ENCODE data around the gene RAPGEF4.

The RAPGEF4 gene

DNA sequence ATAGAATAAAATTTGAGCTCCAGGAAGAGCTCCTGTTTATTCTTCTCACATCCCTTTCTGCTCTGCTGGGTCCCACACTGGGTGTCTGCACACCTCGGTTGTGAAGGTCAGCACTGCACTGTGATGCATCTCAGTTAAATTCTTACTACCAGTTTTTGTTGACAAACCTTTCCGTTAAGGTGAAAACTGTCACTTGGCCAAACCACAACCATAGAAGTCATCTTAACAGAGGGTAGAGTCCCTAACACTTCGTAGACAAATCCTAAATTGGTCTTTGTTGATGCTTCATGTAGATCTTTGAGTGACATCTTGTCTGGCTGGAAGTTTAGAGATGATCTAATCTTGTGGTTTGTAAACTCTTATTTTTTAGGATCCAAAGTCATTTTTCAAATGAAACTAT is 172.6 kb downstream of the RAPGEF4 start:
- Mint-ChIP-seq H3K4me1 (peaks cover 19% of the 10 kb centered on the region), H3K36me3 (no peaks in the 10 kb centered on the region), H3K27ac (no peak overlapping the region), H3K27me3 (no peaks in the 10 kb centered on the region), H3K4me3 (no peak overlapping the region), H3K9me3 (no peaks in the 10 kb centered on the region)

DNA sequence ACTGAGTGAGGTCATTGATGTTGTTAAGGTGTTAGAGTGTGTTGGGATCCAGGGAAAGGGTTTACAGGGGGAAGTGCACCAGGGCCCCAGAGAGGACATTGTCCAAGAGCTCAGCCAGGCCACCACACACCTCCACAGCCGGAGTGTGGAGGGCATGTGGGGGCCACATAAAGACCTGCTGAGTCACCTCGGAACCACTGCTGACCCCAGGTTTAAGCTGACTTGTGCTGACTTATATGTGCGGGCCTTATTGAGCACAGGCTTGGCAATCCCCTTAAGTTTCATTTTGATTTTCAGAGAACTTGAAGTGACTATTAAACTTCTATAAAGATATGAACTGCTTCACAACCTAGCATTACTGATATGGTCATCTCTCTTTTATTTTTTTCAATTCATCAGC is 173.8 kb downstream of the RAPGEF4 start:
- Mint-ChIP-seq H3K4me1 (peaks cover 27% of the 10 kb centered on the region), H3K36me3 (no peaks in the 10 kb centered on the region), H3K27ac (no peak overlapping the region), H3K27me3 (no peaks in the 10 kb centered on the region), H3K4me3 (no peak overlapping the region), H3K9me3 (no peaks in the 10 kb centered on the region)

DNA sequence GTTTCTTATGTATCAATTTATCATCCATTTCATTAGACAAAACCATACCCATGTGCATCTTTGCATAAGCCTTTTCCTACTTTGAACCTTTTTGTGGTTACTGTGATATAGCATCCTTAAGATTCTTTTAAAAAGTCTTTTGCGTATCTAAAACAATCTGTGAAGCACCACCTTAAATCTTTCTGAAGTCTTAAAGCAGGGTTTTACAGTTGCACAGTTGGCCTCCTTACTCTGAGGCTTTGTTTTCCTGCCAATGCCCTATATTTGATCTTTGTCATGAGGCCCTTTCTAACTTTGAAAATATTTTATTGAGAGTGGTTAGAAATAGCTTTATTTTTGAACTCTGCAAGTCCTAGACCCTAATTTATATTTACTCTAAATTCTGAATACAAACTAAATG is 176.6 kb downstream of the RAPGEF4 start:
- Mint-ChIP-seq H3K27me3 (no peaks in the 10 kb centered on the region), H3K9me3 (no peaks in the 10 kb centered on the region), H3K27ac (no peak overlapping the region), H3K4me1 (peaks cover 30% of the 10 kb centered on the region), H3K4me3 (no peak overlapping the region), H3K36me3 (no peaks in the 10 kb centered on the region)

DNA sequence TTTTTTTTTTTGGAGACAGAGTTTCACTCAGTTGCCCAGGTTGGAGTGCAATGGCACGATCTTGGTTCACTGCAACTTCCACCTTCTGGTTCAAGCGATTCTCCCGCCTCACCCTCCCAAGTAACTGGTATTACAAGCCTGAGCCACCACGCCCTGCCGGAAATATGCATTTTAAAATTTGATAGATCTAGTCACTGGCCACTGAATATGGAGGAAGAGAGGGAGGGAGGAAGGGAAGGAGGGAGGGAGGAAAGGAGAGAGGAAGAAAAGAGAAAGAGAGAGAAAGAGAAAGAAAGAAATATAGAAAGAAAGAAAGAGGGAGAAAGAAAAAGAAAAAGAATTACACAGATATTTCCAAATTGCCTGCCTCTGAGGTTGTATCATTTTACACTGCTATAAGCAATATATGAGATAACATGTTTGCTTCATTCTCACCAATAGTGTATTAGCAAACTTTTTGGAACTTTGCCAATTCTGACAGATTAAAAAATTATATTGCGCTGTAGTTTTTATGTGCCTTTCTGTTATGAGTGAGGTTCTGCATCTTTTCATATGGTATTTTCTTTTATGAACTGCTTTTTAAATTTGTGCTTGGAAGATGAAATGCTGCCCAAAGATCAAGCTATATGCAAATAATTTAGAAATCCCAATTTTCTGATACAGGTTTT is 178.8 kb downstream of the RAPGEF4 start:
- Mint-ChIP-seq H3K36me3 (peaks cover 2% of the 10 kb centered on the region), H3K27ac (no peak overlapping the region), H3K4me3 (no peak overlapping the region), H3K27me3 (no peaks in the 10 kb centered on the region), H3K9me3 (no peaks in the 10 kb centered on the region), H3K4me1 (peaks cover 30% of the 10 kb centered on the region)

DNA sequence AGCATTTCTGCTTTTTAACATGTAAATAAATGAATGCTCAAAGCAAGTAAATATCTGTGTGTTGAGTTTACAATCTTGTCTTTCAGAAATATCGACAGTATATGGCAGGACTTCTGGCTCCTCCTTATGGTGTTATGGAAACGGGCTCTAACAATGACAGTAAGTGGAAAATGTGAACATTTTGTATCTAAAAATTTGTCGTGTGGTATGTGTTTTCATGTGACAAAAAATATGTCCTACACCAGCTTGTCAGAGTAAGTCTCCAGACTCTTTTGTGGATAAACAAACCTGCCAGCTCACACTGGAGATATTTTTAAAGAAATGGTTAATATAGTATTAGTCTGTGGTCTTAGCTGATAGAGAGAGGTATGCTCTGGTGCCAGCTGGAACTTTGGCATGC is 182.1 kb downstream of the RAPGEF4 start:
- Mint-ChIP-seq H3K4me1 (peaks cover 17% of the 10 kb centered on the region), H3K27ac (no peak overlapping the region), H3K9me3 (no peaks in the 10 kb centered on the region), H3K36me3 (peaks cover 2% of the 10 kb centered on the region), H3K27me3 (peaks cover 1% of the 10 kb centered on the region), H3K4me3 (no peak overlapping the region)

DNA sequence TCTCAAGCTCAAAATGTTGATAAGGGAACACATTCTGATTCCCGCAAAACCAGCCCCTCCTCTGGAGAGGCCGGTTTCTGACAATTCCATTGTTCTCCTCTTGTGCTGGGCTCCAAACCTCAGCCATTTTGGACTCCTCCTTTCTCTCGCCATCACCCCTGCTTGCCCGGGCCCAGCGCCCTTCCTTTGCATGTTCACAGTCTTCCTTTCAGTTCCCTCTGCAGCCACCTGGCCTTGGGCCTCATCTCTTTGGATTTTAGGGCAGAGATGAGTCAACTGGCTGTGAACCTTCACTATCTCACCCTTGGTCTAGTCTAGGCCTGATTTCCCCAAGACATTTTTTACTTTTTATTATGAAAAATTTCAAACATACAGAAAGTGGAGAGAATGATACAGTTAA is 184.1 kb downstream of the RAPGEF4 start:
- Mint-ChIP-seq H3K27me3 (peaks cover 1% of the 10 kb centered on the region), H3K4me1 (peaks cover under 1% of the 10 kb centered on the region), H3K36me3 (peaks cover 2% of the 10 kb centered on the region), H3K4me3 (no peak overlapping the region), H3K27ac (no peak overlapping the region), H3K9me3 (no peaks in the 10 kb centered on the region)

DNA sequence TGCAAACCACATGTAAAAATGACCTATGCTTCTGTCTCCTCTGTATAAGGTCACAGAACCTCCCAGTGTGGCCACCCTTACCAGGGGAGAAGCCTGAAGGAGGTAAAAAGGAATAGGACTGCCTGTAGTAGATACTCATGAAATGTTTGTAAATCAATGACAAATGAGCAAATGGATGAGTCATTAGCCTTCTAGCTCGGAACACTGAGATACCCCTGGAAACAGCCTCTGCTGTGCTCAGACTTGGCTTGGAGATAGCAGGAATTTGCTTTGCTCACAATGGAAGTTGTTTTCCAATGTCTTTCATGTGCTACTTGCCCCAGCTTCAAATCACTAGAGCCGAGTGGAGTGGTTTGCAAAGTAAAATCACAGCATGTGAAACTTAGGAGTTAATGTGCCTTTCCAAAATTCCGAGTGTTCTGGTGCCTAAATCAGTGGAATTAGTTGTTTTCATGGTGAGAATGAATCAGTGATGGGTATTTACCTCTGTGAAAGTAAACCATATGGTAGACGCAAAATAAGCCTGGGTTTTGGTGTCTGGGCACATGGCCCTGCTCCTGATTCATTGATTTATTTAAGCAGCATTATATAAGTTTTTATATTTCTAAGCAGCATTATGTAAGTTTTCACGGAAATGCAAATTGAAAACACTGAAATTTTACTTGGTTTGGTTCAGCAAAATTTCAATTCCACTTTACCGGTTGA is 186.0 kb downstream of the RAPGEF4 start:
- no peaks in the 10 kb centered on the region for H3K9me3 Mint-ChIP-seq
- no peaks in the 10 kb centered on the region for H3K4me1 Mint-ChIP-seq
- H3K4me3 Mint-ChIP-seq = no peak overlapping the region
- peaks cover 1% of the 10 kb centered on the region for H3K27me3 Mint-ChIP-seq
- no peak overlapping the region for H3K27ac Mint-ChIP-seq
- peaks cover 2% of the 10 kb centered on the region for H3K36me3 Mint-ChIP-seq

DNA sequence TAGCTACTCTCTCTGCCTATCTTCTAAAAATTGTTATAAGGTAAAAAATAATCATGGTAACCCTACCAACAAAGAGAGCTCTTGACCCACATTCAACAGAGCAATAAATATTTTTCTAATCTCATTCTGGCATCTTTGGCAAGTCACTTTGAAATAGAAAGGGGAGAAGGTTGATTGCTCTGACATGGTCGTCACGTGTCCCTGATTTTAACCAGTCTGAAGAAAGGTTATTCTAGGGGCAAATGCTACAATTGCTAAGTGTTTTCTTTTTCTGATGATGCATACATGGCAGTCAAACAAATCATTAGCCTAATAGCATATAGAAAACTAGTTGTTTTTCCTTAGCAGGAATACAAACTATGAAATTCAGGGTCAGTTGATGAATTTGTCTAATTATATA is 186.7 kb downstream of the RAPGEF4 start:
- Mint-ChIP-seq H3K9me3 (no peaks in the 10 kb centered on the region), H3K36me3 (peaks cover 2% of the 10 kb centered on the region), H3K4me1 (no peaks in the 10 kb centered on the region), H3K27me3 (peaks cover 1% of the 10 kb centered on the region), H3K4me3 (no peak overlapping the region), H3K27ac (no peak overlapping the region)

DNA sequence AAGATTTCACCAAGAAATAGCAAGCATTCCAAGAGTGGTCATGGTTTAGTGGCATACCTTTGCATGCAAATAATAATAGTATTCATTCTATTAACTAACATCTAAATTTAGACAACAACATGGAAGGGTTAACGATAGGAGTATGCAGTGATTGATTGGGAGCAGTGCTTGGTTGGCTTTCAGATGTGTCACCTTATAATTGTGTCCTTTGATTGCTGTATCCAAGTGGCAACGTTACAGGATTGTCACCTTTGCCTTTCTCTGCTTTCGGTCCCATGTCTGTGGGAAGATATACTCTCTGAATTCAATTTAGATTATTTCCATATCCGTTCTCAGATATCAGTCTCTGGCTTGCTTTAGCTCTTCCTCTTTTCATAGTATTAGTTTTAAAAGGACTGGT is 187.2 kb downstream of the RAPGEF4 start:
- H3K27me3 Mint-ChIP-seq = peaks cover 1% of the 10 kb centered on the region
- H3K9me3 Mint-ChIP-seq = no peaks in the 10 kb centered on the region
- H3K27ac Mint-ChIP-seq = no peak overlapping the region
- no peaks in the 10 kb centered on the region for H3K4me1 Mint-ChIP-seq
- H3K4me3 Mint-ChIP-seq = no peak overlapping the region
- peaks cover 2% of the 10 kb centered on the region for H3K36me3 Mint-ChIP-seq

DNA sequence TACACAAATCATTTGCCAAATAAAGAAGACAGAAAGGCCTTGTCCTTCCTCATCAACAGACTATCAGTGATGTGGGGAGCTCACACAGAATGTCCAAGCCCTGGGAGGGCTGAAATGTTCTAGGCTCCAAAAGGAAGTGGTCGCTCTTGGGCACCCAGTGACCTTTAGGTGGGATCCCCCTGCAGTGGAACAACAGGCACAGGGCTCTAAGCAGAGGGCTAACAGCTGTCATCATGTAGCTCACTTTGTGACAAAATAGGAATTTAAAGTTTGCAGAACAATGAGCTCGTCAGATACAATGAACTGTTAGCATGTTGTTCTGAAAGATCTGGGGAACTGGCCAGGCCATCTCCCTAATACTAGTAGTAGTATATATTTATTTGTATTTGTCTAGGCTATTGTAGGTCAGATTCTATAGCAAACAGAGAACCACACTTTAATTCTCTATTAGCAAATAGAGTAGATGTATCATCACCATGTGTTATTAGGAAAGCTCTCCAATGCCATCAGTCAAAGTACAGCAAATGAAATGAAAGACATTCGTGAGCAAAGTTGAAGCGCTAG is 188.5 kb downstream of the RAPGEF4 start:
- Mint-ChIP-seq H3K9me3 (no peaks in the 10 kb centered on the region), H3K4me3 (no peak overlapping the region), H3K36me3 (no peaks in the 10 kb centered on the region), H3K4me1 (no peaks in the 10 kb centered on the region), H3K27ac (no peak overlapping the region), H3K27me3 (peaks cover 1% of the 10 kb centered on the region)

DNA sequence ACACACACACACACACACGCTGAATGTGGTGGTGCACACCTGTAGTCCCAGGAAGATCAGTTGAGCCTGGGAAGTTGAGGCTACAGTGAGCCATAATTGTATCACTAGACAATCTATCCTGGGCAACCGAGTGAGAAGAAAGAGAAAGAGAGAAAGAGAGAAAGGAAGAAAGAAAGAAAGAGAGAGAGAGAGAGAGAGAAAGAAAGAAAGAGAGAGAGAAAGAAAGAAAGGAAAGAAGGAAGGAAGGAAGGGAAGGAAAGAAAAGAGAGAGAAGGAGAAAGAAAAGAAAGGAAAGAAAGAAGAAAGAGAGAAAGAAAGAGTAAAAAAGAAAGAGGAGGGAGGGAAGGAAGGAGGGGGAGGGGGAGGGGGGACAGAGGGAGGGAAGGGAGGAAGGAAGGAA is 190.0 kb downstream of the RAPGEF4 start:
- Mint-ChIP-seq H3K27me3 (peaks cover 2% of the 10 kb centered on the region), H3K27ac (no peak overlapping the region), H3K4me1 (no peaks in the 10 kb centered on the region), H3K36me3 (no peaks in the 10 kb centered on the region), H3K4me3 (no peak overlapping the region), H3K9me3 (no peaks in the 10 kb centered on the region)

DNA sequence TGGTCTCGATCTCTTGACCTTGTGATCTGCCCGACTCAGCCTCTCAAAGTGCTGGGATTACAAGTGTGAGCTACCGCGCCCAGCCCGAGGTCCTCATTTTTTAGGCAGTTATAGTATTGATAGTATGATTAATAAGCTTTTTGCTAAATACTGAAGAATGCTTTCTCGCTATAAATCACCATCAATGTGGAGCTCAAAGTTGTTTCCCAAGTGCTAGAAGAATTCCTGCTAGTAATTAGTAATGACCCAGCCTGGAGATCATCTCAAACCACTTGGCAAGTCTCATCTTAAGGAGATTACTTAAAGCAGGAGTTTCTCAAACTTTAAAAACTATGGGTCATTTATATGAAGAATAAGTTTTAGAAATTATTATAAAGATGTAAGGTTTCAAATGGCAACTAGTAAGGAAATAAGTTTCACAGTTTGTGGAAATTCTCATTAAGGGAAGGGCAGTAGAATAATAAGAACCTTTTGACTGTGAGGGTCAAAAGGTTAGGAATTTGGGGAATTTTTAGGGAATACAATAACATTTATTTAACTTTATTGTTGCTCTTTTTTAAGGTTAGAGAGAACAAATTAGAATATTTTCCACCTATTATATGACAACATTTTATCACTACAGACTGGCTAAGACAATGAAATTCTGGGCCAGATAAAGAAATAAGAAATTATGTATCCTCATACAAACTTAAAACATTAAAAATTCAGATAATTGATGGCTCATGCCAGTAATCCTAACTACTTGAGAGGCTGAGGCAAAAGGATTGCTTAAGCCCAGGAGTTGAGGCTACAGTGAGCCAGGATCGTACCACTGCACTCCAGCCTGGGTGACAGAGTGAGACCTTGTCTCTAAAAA is 191.4 kb downstream of the RAPGEF4 start:
- Mint-ChIP-seq H3K4me3 (no peak overlapping the region), H3K27ac (no peak overlapping the region), H3K36me3 (no peaks in the 10 kb centered on the region), H3K4me1 (peaks cover 8% of the 10 kb centered on the region), H3K27me3 (peaks cover 2% of the 10 kb centered on the region), H3K9me3 (no peaks in the 10 kb centered on the region)

DNA sequence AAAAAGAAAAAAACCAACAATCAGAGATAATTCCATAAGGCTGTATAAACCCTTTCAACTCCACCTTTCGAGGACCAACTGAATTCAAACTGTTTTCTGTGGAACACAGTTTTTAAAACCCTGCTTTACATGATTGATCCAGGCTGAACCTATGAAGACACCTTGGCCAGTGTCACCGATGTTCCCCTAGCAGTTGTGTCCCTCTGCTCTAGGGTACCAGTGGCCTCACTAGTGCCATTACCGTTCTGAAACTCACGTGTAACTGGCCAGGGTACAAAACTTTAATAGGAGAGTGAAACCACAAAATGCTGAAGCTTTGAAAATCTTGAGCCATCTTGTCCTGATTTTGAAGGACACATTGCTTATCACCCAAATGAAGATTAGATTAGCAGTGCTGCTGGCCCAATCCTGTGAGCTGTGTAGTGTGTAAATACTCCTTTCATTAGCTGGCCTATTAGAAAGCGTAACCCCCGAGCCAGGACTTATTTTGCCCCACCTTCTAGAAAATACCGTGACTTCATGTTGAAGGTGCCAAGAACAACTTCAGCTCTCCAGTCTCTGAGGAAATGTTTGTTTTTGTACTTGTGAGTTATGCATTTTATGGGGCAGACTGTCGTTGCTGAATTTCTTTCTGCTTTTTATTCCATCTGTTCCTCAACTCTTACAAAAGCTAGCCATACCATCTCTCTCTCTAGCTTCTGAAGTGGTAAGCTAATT is 192.2 kb downstream of the RAPGEF4 start:
- peaks cover 11% of the 10 kb centered on the region for H3K4me1 Mint-ChIP-seq
- H3K27me3 Mint-ChIP-seq = peaks cover 2% of the 10 kb centered on the region
- H3K9me3 Mint-ChIP-seq = no peaks in the 10 kb centered on the region
- H3K36me3 Mint-ChIP-seq = no peaks in the 10 kb centered on the region
- no peak overlapping the region for H3K27ac Mint-ChIP-seq
- H3K4me3 Mint-ChIP-seq = no peak overlapping the region

DNA sequence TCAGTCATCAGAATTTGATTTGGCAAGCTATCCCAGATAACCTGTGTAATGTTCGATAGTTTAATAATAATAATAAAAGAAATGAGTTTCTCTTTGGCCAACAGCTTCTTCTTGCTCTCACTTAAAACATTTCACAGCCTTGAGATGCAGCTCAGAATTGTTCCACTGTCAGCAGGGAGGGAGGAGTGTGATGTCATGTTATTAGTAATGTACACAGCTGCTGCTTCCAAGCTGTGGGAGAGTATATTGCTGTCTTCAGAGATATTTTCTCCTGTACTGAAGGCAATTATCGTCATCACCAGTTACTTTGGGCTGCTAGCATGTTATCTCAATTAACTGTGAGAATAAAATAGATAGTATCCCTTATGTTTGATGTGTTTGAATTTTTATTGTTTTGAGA is 193.1 kb downstream of the RAPGEF4 start:
- Mint-ChIP-seq H3K27me3 (peaks cover 3% of the 10 kb centered on the region), H3K36me3 (no peaks in the 10 kb centered on the region), H3K4me1 (peaks cover 11% of the 10 kb centered on the region), H3K9me3 (no peaks in the 10 kb centered on the region), H3K4me3 (no peak overlapping the region), H3K27ac (no peak overlapping the region)

DNA sequence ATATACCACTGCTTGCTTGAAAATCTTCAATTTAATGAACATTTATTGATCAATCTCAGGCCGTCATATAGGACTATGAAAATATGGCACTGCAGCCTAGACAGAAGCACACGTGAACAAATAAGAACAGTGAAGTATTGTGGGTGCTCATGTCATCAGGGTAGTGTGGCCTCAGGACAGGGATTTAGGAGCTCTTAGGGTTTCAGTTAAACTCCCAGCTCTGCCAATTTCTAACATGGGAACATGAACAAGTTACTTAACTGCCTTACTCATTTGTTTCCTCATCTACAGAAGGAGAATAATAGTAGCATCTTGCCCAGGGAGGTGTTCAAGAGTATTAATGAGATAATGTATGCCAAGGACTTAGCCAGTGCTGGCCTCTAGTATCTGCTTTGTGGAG is 194.0 kb downstream of the RAPGEF4 start:
- H3K4me1 Mint-ChIP-seq = peaks cover 11% of the 10 kb centered on the region
- H3K4me3 Mint-ChIP-seq = no peak overlapping the region
- no peaks in the 10 kb centered on the region for H3K9me3 Mint-ChIP-seq
- no peak overlapping the region for H3K27ac Mint-ChIP-seq
- H3K36me3 Mint-ChIP-seq = no peaks in the 10 kb centered on the region
- peaks cover 3% of the 10 kb centered on the region for H3K27me3 Mint-ChIP-seq

All from activated naive CD4-positive, alpha-beta T cell treated with anti-CD3 and anti-CD28 coated beads, Interleukin-2, amount 50 U/mL, for 24 hours (primary cell).